ENCODE results near the gene UBE2A.

UBE2A gene

DNA sequence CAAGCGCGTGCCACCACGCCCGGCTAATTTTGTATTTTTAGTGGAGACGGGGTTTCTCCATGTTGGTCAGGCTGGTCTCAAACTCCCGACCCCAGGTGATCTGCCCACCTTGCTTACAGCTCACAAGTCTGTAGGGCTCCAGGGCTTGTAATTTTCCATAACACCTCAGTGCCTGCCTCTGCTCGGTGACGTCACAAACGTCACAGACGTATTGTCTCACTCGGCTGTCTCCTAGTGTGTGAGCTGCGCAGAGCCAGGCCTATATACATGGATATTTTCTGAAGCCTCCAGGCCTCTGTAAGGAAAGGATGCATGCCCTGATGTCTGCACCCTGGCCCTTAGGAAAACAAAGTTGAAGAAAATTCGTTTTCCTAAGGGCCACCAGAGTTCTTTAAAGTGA, 40.4 kb downstream of the UBE2A start:
- DNase-seq: no peak

DNA sequence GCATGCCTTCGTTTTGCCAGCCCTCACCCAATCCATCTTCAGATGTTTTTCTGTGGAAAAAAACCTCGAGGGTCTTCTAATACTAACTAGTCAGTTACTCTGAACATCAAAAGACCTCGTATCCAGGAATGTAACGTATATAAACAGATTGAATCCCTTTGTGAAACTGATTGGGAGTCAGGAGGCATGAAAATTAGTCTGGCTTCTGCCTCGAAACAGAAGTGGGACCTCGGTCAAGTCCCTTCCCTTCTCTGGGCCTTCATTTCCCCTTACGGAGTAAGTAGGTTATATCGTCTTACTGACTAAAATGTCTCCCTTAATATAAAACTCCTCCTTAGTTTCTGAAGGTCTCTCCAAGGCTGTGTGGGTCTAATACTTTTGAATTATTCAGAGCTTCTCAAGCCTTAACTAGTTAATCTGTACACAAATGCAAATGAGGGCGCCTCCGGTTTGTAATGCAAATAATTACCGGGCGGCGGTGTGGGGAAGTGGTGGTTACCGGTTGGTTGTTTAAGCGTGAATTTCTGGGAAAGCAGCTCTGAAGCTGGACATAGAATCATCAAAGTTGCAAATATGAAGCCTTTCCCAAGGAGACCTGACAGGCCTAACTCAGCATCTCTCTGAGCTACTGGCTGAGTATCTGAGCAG, 43.3 kb downstream of the UBE2A start:
- no peak for DNase-seq

DNA sequence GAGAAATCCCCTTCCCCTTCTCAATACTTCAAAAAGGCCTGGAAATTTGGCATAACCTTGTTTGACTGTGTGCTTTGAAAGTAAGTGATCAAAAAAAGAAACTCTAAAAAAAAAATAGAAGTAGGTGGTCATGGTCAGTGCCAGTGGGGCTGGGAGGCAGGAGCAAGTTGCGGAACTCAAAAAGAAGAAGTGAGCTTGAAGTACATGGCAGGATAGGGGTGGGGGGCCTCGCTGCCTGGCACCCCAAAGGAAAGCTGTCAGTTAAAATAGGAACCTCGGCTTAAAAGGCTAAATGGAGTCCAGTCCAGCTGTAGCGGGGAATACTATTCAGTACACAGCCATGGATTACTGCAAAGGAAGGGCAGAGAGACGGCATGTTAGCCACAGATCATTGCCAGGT, 44.1 kb downstream of the UBE2A start:
- no peak for DNase-seq

DNA sequence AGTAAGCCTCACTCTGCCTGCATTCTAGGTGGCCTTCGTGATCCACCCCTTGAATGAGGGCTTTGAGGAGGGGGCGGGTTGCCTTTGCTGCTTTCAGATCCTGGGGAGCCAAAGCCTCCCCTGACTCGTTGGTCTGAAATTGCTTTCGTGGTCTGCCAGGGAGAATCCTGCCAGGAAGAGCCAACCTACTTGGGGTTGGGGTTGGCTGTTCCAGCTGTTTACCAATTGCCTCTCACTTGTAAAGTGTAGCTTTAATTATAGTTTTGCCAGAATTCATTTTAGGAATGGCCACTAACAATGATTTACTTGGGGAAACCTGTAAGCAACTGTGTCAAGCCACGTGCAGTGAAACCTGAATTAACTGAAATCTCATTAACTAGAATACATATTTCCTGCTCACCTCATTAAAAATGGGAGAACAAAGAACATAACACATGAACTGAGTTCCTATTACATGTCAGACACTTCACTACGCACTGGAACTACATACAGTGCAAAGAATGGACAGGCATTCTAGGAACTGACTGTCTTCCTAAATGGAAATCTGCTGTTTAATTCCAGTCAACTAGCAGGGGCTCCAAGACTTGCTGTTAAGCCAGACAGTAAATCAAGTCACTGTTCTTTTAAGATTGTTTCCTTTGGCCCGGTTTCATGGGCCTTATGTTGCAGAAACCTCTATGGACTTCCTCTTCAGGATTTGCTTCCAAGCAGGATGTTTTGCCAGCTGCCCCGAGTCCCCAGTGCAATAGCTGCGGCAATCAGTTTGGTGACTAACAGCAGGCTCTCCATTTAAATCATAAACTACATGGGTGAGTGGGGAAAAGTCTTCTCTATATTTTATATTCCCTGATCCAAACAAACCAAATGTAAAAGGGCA, 48.2 kb downstream of the UBE2A start:
- DNase-seq: no peak

DNA sequence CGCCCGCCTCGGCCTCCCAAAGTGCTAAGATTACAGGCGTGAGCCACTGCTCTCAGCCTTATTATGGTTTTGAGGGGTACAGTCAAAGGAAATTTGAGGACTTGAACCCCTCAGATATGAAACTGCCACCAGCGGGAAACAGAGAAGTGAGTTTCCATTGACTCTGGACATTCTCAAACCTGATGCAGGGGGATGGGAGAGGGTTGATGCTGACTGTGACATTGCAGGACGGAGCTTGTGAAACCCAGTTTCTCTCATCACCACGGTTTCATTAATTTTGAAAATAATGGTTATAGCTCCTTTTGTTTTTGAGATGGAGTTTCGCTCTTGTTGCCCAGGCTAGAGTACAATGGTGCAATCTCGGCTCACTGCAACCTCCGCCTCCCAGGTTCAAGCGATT, 50.1 kb downstream of the UBE2A start:
- no peak for DNase-seq

DNA sequence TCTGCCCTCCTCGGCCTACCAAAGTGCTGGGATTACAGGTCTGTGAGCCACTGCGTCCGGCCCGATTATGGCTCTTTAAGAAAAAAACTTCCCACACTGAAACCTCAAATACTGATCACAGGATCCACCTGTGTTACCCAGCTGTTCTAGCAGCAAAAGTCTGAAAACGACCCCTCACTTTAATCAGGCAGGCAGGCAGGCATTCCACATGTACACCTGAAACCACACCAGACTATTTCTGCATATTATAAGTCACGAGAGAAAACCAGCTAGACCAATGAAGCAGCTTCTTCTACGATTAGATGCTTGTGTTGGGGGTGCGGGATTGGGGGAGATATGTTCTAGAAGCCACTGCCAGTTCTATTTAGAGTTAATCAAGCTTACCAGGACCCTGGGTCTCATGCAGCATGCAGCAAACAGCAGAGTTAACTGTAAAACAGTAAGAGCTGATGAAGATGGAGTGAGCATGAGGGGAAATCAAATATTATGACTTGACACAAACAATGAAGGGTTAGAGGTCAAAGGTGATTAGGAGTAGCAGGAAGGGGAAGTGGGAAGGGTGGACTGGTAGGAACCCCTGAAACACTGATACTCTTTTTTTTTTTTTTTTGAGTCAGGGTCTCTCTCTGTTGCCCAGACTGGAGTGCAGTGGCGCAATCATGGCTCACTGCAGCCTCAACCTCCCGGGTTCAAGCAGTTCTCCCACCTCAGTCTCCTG, 50.7 kb downstream of the UBE2A start:
- DNase-seq: no peak

DNA sequence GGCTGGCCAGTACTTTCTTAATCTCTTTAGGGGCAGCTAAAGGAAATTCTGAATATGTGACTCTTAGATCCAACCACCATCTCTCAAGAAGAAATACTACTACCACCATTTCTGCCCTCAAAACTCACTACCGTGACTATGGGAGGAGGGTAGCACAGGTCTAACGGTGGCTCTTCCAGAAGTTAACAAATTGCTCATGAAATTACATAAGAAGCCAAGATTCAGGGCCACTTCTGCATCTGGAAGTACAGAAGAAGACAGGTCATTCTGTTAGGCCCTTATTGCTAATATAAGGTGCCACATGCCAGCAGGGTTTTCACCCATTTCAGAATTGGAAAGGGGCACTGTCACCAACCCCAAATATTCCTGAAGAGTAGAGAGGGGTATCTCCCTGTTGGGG, 51.5 kb downstream of the UBE2A start:
- no peak for DNase-seq
